Measurements from ENCODE around the gene HECTD4.

Gene HECTD4

DNA sequence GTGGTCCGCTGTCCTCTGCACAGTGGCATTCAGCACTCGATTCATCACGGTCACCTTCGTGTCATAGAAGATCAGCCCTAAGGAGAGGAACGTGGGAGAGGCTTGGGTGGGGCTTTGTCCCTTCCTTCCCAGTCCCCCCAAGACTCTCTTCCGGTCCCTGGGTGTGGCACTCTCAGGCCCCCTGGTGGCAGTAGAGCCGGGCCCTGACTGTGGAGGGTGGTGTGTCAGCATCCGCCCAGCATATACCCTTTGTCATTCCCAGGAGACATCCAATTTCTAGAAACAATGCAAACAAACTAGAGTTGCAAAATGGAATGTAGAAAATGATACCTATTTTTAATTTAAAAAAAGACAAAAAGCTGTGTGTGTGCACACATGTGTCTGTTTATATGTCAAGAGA is 211.9 kb downstream of the HECTD4 start:
- Histone ChIP-seq H3K4me1 (ENCODE audit: insufficient read depth, insufficient read length) (peaks cover 10% of the 10 kb centered on the region), H3K27me3 (ENCODE audit: insufficient read depth, insufficient read length) (no peaks in the 10 kb centered on the region), H3K36me3 (ENCODE audit: insufficient read depth, insufficient read length, low read length) (peaks cover 39% of the 10 kb centered on the region), H3K9ac (ENCODE audit: insufficient read length, low read depth) (no peak overlapping the region), H3K4me3 (ENCODE audit: insufficient read length, low read depth) (no peak overlapping the region), H3K9me3 (ENCODE audit: insufficient read depth, low read length) (no peaks in the 10 kb centered on the region)
- no peak for TF ChIP-seq YY1 (IDR thresholded peaks at IDR 0.05; ENCODE audit: insufficient read depth, insufficient read length)
- no peak for TF ChIP-seq ZNF274 (IDR thresholded peaks at IDR 0.05; ENCODE audit: low read depth, low read length)
- TF ChIP-seq SUZ12 (IDR thresholded peaks at IDR 0.05; ENCODE audit: extremely low read depth, insufficient read depth, insufficient read length) = no peak
- DNase-seq (ENCODE audit: low read depth, low spot score) = no peak

DNA sequence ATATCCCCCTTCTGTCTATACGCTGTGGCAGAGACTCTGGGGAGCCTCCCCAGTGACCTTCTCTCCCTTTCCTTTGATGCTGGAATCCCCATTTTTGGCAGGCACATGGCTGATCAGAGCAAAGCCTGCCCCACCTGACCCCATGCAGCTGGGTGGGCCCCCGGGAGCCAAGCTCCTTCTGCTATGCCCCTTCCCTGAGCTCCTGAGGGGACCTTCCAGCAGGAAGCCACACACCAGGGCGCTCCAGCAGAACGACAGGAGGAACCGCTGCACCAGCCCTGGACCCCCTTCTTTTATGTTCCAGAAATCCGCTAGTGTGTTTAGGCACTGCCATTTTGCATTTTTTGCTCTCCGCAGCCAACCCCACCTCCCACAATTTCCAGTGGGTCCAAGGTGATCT is 212.3 kb downstream of the HECTD4 start:
- Histone ChIP-seq H3K9ac (ENCODE audit: insufficient read length, low read depth) (no peak overlapping the region), H3K4me1 (ENCODE audit: insufficient read depth, insufficient read length) (peaks cover 10% of the 10 kb centered on the region), H3K27me3 (ENCODE audit: insufficient read depth, insufficient read length) (no peaks in the 10 kb centered on the region), H3K4me3 (ENCODE audit: insufficient read length, low read depth) (no peak overlapping the region), H3K36me3 (ENCODE audit: insufficient read depth, insufficient read length, low read length) (peaks cover 35% of the 10 kb centered on the region), H3K9me3 (ENCODE audit: insufficient read depth, low read length) (no peaks in the 10 kb centered on the region)
- no peak for TF ChIP-seq YY1 (IDR thresholded peaks at IDR 0.05; ENCODE audit: insufficient read depth, insufficient read length)
- TF ChIP-seq SUZ12 (IDR thresholded peaks at IDR 0.05; ENCODE audit: extremely low read depth, insufficient read depth, insufficient read length) = no peak
- no peak for TF ChIP-seq ZNF274 (IDR thresholded peaks at IDR 0.05; ENCODE audit: low read depth, low read length)
- no peak for DNase-seq (ENCODE audit: low read depth, low spot score)

DNA sequence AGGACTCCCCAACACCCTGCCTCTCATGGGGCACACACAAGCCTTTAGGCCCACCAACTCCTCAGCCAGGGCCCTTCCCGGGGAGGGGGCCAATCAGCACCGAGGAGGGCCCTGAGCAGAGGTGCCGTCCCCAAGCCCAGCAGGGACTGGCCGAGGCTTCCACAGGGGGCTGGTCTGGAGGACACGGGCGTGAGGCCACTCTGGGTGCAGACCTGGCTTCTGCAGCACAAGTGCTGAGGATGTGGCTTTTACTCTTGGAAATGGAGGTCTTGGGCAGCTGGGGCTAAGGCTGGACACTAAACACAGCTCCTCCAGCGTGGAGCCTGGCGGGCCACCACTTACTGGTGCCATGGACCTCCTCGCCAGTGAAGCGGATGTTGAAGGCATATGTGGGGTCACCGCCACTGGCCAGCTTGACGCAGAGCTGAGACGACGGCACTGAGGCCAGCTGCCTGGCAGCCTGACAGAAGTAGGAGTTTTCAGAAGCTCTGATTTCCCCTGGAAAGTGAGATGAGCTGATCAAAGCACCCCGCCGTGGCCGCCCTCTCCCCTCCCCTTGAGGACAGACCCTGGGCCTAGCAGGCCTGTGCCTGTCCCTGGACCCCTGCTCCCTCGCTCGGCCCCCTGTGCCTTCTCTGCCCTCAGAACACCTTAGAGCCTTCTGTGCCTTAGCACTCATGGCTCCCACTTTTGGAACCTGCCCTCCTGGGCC is 212.9 kb downstream of the HECTD4 start:
- Histone ChIP-seq H3K36me3 (ENCODE audit: insufficient read depth, insufficient read length, low read length) (peaks cover 30% of the 10 kb centered on the region), H3K4me1 (ENCODE audit: insufficient read depth, insufficient read length) (peaks cover 10% of the 10 kb centered on the region), H3K27me3 (ENCODE audit: insufficient read depth, insufficient read length) (no peaks in the 10 kb centered on the region), H3K4me3 (ENCODE audit: insufficient read length, low read depth) (no peak overlapping the region), H3K9ac (ENCODE audit: insufficient read length, low read depth) (no peak overlapping the region), H3K9me3 (ENCODE audit: insufficient read depth, low read length) (no peaks in the 10 kb centered on the region)
- no peak for TF ChIP-seq SUZ12 (IDR thresholded peaks at IDR 0.05; ENCODE audit: extremely low read depth, insufficient read depth, insufficient read length)
- TF ChIP-seq YY1 (IDR thresholded peaks at IDR 0.05; ENCODE audit: insufficient read depth, insufficient read length) = no peak
- TF ChIP-seq ZNF274 (IDR thresholded peaks at IDR 0.05; ENCODE audit: low read depth, low read length) = no peak
- DNase-seq (ENCODE audit: low read depth, low spot score) = no peak

DNA sequence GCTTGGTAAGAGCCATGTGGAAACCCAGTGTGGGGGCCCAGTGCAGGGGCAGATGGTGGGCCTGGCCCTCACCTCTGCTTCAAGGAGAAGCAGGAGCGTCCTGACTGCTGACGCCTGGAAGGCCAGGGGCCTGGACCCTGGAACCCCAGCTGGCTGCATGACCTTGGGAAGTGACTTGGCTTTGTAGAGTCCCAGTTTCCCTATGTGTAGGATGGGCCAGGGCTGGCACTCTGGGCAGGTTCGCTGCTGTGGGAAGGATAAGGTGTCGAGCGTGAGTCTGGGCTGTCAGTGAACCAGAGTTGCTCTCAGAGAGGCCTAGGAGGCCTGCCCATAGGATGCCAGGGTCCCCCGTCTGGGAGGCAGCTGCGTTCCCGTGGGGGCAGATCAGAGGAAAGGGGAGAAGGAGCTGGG is 213.7 kb downstream of the HECTD4 start:
- Histone ChIP-seq H3K36me3 (ENCODE audit: insufficient read depth, insufficient read length, low read length) (peaks cover 35% of the 10 kb centered on the region), H3K27me3 (ENCODE audit: insufficient read depth, insufficient read length) (no peaks in the 10 kb centered on the region), H3K9ac (ENCODE audit: insufficient read length, low read depth) (no peak overlapping the region), H3K4me3 (ENCODE audit: insufficient read length, low read depth) (no peak overlapping the region), H3K4me1 (ENCODE audit: insufficient read depth, insufficient read length) (peaks cover 10% of the 10 kb centered on the region), H3K9me3 (ENCODE audit: insufficient read depth, low read length) (no peaks in the 10 kb centered on the region)
- TF ChIP-seq YY1 (IDR thresholded peaks at IDR 0.05; ENCODE audit: insufficient read depth, insufficient read length) (no peak), ZNF274 (IDR thresholded peaks at IDR 0.05; ENCODE audit: low read depth, low read length) (no peak), SUZ12 (IDR thresholded peaks at IDR 0.05; ENCODE audit: extremely low read depth, insufficient read depth, insufficient read length) (no peak)
- DNase-seq (ENCODE audit: low read depth, low spot score) = no peak

DNA sequence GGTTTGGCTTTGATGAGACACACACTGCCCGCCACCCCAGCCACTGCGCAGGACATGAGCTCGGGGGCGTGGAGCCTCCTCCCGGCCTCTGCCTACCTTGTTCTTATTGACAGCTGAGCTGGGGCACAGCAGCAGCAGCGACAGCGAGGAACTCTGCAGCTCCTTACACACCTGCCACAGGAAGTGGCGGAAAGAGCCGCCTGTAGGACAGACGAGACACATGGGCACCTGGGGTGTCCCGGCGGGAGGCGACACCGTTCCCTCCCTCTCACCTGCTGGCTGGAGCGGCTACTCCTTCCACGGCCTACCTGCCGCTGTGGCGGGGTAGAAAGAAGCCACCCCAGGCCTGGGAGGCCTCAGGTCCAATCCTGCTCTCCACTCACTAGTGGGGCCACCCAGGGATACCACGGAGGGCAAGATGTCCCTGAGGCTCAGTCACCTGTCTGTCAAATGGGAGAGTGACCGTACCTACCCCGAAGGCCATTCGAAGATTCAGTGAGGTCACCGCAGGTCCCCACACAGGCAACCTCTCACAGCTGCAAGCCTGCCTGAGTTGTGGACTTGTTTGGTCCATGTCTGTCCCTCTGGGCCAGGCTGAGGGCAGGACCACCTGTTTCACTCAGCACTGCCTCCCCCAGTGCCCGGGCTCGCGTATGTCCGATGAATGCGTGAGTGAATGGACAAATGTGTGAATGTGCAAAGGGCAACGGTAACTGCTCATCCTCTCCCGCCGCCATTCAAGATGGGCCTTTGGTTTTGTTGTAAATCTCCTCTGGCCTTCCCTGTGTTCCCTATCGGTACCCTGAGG is 214.3 kb downstream of the HECTD4 start:
- H3K4me3 ChIP-seq (ENCODE audit: insufficient read length, low read depth) = no peak overlapping the region
- H3K9ac ChIP-seq (ENCODE audit: insufficient read length, low read depth) = no peak overlapping the region
- H3K9me3 ChIP-seq (ENCODE audit: insufficient read depth, low read length) = no peaks in the 10 kb centered on the region
- peaks cover 10% of the 10 kb centered on the region for H3K4me1 ChIP-seq (ENCODE audit: insufficient read depth, insufficient read length)
- H3K27me3 ChIP-seq (ENCODE audit: insufficient read depth, insufficient read length) = no peaks in the 10 kb centered on the region
- DNase-seq (ENCODE audit: low read depth, low spot score) = no peak
- no peak for TF ChIP-seq ZNF274 (IDR thresholded peaks at IDR 0.05; ENCODE audit: low read depth, low read length)
- no peak for TF ChIP-seq YY1 (IDR thresholded peaks at IDR 0.05; ENCODE audit: insufficient read depth, insufficient read length)
- TF ChIP-seq SUZ12 (IDR thresholded peaks at IDR 0.05; ENCODE audit: extremely low read depth, insufficient read depth, insufficient read length) = no peak
- peaks cover 41% of the 10 kb centered on the region for H3K36me3 ChIP-seq (ENCODE audit: insufficient read depth, insufficient read length, low read length)

DNA sequence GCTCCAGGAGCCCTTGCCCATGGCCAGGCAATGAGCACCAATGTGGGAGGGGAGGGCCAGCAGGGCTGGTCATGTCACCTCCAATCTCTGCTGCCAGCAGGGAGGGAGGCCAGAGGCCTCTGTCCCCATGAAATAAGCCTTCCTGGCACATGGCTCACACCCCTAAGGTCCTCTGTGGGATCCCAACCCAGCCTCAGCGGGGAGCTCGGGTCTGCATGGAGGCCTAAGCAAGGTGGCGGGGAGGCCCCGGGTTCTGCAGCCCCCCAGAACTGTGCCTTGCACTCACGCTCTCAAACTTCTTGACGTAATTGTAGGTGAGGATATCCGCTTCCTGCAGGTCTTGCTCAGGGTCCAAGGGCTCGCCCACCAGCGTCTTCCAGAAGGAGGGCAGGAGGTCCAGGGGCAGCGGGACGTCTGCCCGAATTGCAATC is 215.2 kb downstream of the HECTD4 start:
- TF ChIP-seq ZNF274 (IDR thresholded peaks at IDR 0.05; ENCODE audit: low read depth, low read length) = no peak
- TF ChIP-seq SUZ12 (IDR thresholded peaks at IDR 0.05; ENCODE audit: extremely low read depth, insufficient read depth, insufficient read length) = no peak
- no peak for TF ChIP-seq YY1 (IDR thresholded peaks at IDR 0.05; ENCODE audit: insufficient read depth, insufficient read length)
- H3K27me3 ChIP-seq (ENCODE audit: insufficient read depth, insufficient read length) = no peaks in the 10 kb centered on the region
- no peak overlapping the region for H3K4me3 ChIP-seq (ENCODE audit: insufficient read length, low read depth)
- no peak for DNase-seq (ENCODE audit: low read depth, low spot score)
- H3K36me3 ChIP-seq (ENCODE audit: insufficient read depth, insufficient read length, low read length) = peaks cover 41% of the 10 kb centered on the region
- H3K9ac ChIP-seq (ENCODE audit: insufficient read length, low read depth) = no peak overlapping the region
- H3K4me1 ChIP-seq (ENCODE audit: insufficient read depth, insufficient read length) = peaks cover 10% of the 10 kb centered on the region
- no peaks in the 10 kb centered on the region for H3K9me3 ChIP-seq (ENCODE audit: insufficient read depth, low read length)

Data from NT2/D1 (cell line).